Measurements from ENCODE around the gene CDH8. TPM values are rescaled to one million over a fixed set of nuclear protein-coding genes. Genes with fewer than 3 reads are reported as not detected.

Gene CDH8
- total and polyA plus RNA-seq, 2 experiments from 2014 or later, result 2.1 to 2.2 TPM

DNA sequence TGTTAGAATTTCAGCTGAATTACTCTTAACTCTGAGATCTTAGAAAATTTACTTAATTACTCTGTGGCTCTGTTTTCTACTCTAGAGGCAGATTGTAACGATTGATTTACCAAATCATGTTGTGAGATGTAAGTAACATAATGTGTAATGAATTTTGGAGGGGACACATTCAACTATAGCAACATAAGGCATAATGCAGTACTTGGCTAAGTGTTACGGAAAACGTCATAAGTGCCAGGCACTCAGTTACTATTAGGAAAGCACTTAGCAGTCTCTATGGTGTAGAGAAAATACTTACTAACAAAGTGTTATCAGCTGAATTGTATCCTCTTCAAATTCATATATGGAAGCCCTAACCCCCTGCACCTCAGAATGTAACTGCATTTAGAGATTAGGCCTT lies 40.6 kb upstream of the CDH8 start:
- Histone ChIP-seq H3K27ac (no peak overlapping the region), H2AFZ (no peak overlapping the region), H3K36me3 (replicated peaks; ENCODE audit: insufficient read depth, low read depth) (no peaks in the 10 kb centered on the region), H3K9me2 (replicated peaks; ENCODE audit: insufficient read depth) (no peaks in the 10 kb centered on the region), H3K4me1 (ENCODE audit: insufficient read depth) (no peaks in the 10 kb centered on the region), H3K79me2 (no peaks in the 10 kb centered on the region), H3K4me2 (no peak overlapping the region), H3K4me3 (no peak overlapping the region), H3K27me3 (no peaks in the 10 kb centered on the region), H3K9me3 (ENCODE audit: low read depth) (no peaks in the 10 kb centered on the region), H4K20me1 (ENCODE audit: insufficient read depth, poor library complexity, severe bottlenecking) (no peaks in the 10 kb centered on the region)
- 91% methylated on average over 3 of the region's 3 CpGs for WGBS (ENCODE audit: low lambda C conversion rate, missing lambda C conversion rate)
- TF ChIP-seq EZH2phosphoT487 (IDR thresholded peaks at IDR 0.05; ENCODE audit: low read depth, severe bottlenecking, unreplicated experiment) (no peak), EZH2 (IDR thresholded peaks at IDR 0.05; ENCODE audit: borderline replicate concordance) (no peak)
- TF ChIP-seq, protein P1, sequence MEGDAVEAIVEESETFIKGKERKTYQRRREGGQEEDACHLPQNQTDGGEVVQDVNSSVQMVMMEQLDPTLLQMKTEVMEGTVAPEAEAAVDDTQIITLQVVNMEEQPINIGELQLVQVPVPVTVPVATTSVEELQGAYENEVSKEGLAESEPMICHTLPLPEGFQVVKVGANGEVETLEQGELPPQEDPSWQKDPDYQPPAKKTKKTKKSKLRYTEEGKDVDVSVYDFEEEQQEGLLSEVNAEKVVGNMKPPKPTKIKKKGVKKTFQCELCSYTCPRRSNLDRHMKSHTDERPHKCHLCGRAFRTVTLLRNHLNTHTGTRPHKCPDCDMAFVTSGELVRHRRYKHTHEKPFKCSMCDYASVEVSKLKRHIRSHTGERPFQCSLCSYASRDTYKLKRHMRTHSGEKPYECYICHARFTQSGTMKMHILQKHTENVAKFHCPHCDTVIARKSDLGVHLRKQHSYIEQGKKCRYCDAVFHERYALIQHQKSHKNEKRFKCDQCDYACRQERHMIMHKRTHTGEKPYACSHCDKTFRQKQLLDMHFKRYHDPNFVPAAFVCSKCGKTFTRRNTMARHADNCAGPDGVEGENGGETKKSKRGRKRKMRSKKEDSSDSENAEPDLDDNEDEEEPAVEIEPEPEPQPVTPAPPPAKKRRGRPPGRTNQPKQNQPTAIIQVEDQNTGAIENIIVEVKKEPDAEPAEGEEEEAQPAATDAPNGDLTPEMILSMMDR (IDR thresholded peaks at IDR 0.05; ENCODE audit: poor library complexity), result no peak
- DNase-seq (ENCODE audit: low spot score), result no peak

DNA sequence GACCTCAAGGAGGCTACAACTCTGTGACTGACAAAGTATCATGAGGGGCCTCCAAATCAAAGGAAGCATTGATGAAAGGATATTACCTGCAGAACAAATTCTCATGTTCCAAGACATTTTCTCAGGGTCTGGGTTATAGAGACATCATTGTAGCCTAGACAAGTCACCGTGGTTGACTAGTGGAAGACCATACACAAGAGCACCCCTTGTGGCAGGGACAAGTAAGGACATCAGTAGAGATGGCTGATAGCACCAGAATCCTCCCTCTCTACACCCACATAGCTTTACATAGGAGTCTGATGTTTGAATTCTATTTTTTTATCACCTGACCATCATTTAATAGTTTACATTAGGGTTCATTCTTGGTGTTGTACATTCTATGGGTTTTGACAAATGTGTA lies 32.5 kb upstream of the CDH8 start:
- 100% methylated on average over 1 of the region's 1 CpG for WGBS (ENCODE audit: low lambda C conversion rate, missing lambda C conversion rate)
- Histone ChIP-seq H3K9me3 (ENCODE audit: low read depth) (no peaks in the 10 kb centered on the region), H3K4me2 (no peak overlapping the region), H3K79me2 (no peaks in the 10 kb centered on the region), H3K27me3 (no peaks in the 10 kb centered on the region), H3K36me3 (replicated peaks; ENCODE audit: insufficient read depth, low read depth) (no peaks in the 10 kb centered on the region), H3K4me1 (ENCODE audit: insufficient read depth) (no peaks in the 10 kb centered on the region), H3K4me3 (no peak overlapping the region), H3K27ac (no peak overlapping the region), H4K20me1 (ENCODE audit: insufficient read depth, poor library complexity, severe bottlenecking) (no peaks in the 10 kb centered on the region), H3K9me2 (replicated peaks; ENCODE audit: insufficient read depth) (no peaks in the 10 kb centered on the region), H2AFZ (no peak overlapping the region)
- DNase-seq (ENCODE audit: low spot score), result no peak
- TF ChIP-seq, protein P1 (IDR thresholded peaks at IDR 0.05; ENCODE audit: poor library complexity), result peak; percentile 7
- no peak for TF ChIP-seq EZH2 (IDR thresholded peaks at IDR 0.05; ENCODE audit: borderline replicate concordance)

DNA sequence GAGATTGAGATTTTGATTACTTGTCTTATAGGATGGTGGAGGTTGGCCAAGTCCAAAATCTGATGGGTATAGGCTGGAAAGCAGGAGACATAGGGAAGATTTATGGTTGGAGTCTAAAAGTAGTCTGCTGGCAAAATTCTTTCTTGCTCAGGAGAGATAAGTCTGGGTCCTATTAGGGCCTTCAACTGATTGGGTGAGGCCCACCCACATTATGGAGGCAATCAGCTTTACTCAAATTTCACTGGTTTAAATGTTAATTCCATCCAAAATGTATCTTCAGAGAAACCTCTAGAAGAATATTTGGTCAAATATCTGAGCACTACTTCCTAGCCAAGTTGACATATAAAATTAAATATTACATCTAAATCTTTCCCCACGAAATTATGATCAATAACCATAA lies 31.7 kb upstream of the CDH8 start:
- Histone ChIP-seq H3K79me2 (no peaks in the 10 kb centered on the region), H3K9me3 (ENCODE audit: low read depth) (no peaks in the 10 kb centered on the region), H3K27me3 (no peaks in the 10 kb centered on the region), H3K4me2 (no peak overlapping the region), H3K4me3 (no peak overlapping the region), H3K9me2 (replicated peaks; ENCODE audit: insufficient read depth) (no peaks in the 10 kb centered on the region), H2AFZ (no peak overlapping the region), H4K20me1 (ENCODE audit: insufficient read depth, poor library complexity, severe bottlenecking) (no peaks in the 10 kb centered on the region), H3K36me3 (replicated peaks; ENCODE audit: insufficient read depth, low read depth) (no peaks in the 10 kb centered on the region), H3K4me1 (ENCODE audit: insufficient read depth) (no peaks in the 10 kb centered on the region), H3K27ac (no peak overlapping the region)
- 69% methylated on average over 1 of the region's 1 CpG for WGBS (ENCODE audit: low lambda C conversion rate, missing lambda C conversion rate)
- TF ChIP-seq EZH2phosphoT487 (IDR thresholded peaks at IDR 0.05; ENCODE audit: low read depth, severe bottlenecking, unreplicated experiment) (no peak), EZH2 (IDR thresholded peaks at IDR 0.05; ENCODE audit: borderline replicate concordance) (no peak)
- TF ChIP-seq, protein P1 (IDR thresholded peaks at IDR 0.05; ENCODE audit: poor library complexity), result no peak
- no peak for DNase-seq (ENCODE audit: low spot score)

DNA sequence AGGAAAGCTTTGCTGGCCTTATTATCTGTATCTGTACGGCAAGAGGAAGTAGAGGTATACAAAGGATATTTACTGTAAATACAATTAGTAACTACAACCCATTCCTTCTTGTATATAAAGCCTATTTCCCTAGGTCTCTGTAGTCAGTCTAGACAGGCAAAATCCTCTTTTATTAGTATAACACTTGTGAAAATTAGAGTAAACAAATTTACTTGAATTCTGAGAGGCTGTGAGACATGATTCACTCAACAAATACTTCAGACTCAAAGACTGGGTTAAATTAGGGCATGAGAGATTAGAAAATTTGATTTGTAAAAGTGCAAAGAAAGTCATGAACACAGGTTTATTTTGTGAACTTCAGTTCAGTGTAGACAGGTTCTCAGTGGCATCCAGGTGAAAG lies 30.9 kb upstream of the CDH8 start:
- no peak for DNase-seq (ENCODE audit: low spot score)
- Histone ChIP-seq H3K4me2 (no peak overlapping the region), H3K9me2 (replicated peaks; ENCODE audit: insufficient read depth) (no peaks in the 10 kb centered on the region), H3K36me3 (replicated peaks; ENCODE audit: insufficient read depth, low read depth) (no peaks in the 10 kb centered on the region), H3K27me3 (no peaks in the 10 kb centered on the region), H3K4me3 (no peak overlapping the region), H3K79me2 (no peaks in the 10 kb centered on the region), H3K4me1 (ENCODE audit: insufficient read depth) (no peaks in the 10 kb centered on the region), H4K20me1 (ENCODE audit: insufficient read depth, poor library complexity, severe bottlenecking) (no peaks in the 10 kb centered on the region), H3K27ac (no peak overlapping the region), H3K9me3 (ENCODE audit: low read depth) (no peaks in the 10 kb centered on the region), H2AFZ (no peak overlapping the region)
- WGBS (ENCODE audit: low lambda C conversion rate, missing lambda C conversion rate), result 58% methylated on average over 1 of the region's 1 CpG
- TF ChIP-seq, protein P1 (IDR thresholded peaks at IDR 0.05; ENCODE audit: poor library complexity), result no peak

Data from hepatocyte (in vitro differentiated cells).